GM12878 (cell line): Measurements from ENCODE around the gene PPP1R3E. TPM values are rescaled to one million over a fixed set of nuclear protein-coding genes. Genes with fewer than 3 reads are reported as not detected.

ENCODE experiments used
- ATF3 ChIP-seq: IDR thresholded peaks from 2 replicates; pipeline ENCODE4 v1.6.1; 2011; ENCODE audit warnings: low read depth, mild to moderate bottlenecking, low read length, moderate library complexity, borderline replicate concordance; ENCODE audit errors: extremely low read depth
- BRCA1 ChIP-seq: IDR thresholded peaks from 2 replicates; pipeline ENCODE4 v1.6.1; 2011; ENCODE audit warnings: low read depth, low read length, improper control_type of control experiment
- CBX3 ChIP-seq: fragments of 200-600 bp; sonication (generic); IDR thresholded peaks from 2 replicates; pipeline ENCODE4 v1.6.1; 2016; ENCODE audit warnings: low read depth, borderline replicate concordance
- CREB1 ChIP-seq: IDR thresholded peaks from 2 replicates; pipeline ENCODE4 v1.6.1; 2012; ENCODE audit warnings: low read depth, mild to moderate bottlenecking, inconsistent platforms
- ESRRA ChIP-seq: IDR thresholded peaks from 2 replicates; pipeline ENCODE4 v1.6.1; 2012; ENCODE audit warnings: mild to moderate bottlenecking, low read length, improper control_type of control experiment
- MEF2A ChIP-seq: IDR thresholded peaks from 2 replicates; pipeline ENCODE4 v1.6.1; 2011; ENCODE audit warnings: low read depth, mild to moderate bottlenecking, low read length, moderate library complexity; ENCODE audit not compliant: insufficient read depth
- MYC ChIP-seq: IDR thresholded peaks from 2 replicates; pipeline ENCODE4 v1.6.1; 2011; ENCODE audit warnings: mild to moderate bottlenecking, low read length, moderate library complexity, inconsistent platforms; ENCODE audit not compliant: insufficient read depth, insufficient replicate concordance, insufficient read length, severe bottlenecking
- NFXL1 ChIP-seq: fragments of 450-650 bp; IDR thresholded peaks from 2 replicates; pipeline ENCODE4 v1.6.1; 2017; ENCODE audit warnings: antibody characterized with exemption, mild to moderate bottlenecking, borderline replicate concordance
- PAX8 ChIP-seq: fragments of 450-650 bp; IDR thresholded peaks from 2 replicates; pipeline ENCODE4 v1.6.1; 2017; ENCODE audit warnings: mild to moderate bottlenecking, moderate library complexity
- POLR2AphosphoS5 ChIP-seq: IDR thresholded peaks from 2 replicates; pipeline ENCODE4 v1.6.1; 2011; ENCODE audit warnings: mild to moderate bottlenecking, low read length, inconsistent platforms
- RB1 ChIP-seq: fragments of 450-650 bp; formaldehyde crosslinking; IDR thresholded peaks from 2 replicates; pipeline ENCODE4 v1.6.1; 2017; ENCODE audit warnings: mild to moderate bottlenecking, borderline replicate concordance
- RBBP5 ChIP-seq: fragments of 200-600 bp; sonication (generic); conservative IDR thresholded peaks from 2 replicates; pipeline ENCODE4 v1.6.1; 2016
- RUNX3 ChIP-seq: IDR thresholded peaks from 2 replicates; pipeline ENCODE4 v1.6.1; 2012; ENCODE audit warnings: low read length, inconsistent platforms
- SMAD1 ChIP-seq: fragments of 450-650 bp; IDR thresholded peaks from 2 replicates; pipeline ENCODE4 v1.6.1; 2018; ENCODE audit warnings: mild to moderate bottlenecking, low read depth; ENCODE audit not compliant: partially characterized antibody
- SMARCA5 ChIP-seq: fragments of 450-650 bp; IDR thresholded peaks from 2 replicates; pipeline ENCODE4 v1.6.1; 2017; ENCODE audit warnings: mild to moderate bottlenecking
- TBL1XR1 ChIP-seq: IDR thresholded peaks from 2 replicates; pipeline ENCODE4 v1.6.1; 2012; ENCODE audit warnings: low read depth, low read length, improper control_type of control experiment
- YY1 ChIP-seq: IDR thresholded peaks from 2 replicates; pipeline ENCODE4 v1.6.1; 2011; ENCODE audit warnings: low read depth, mild to moderate bottlenecking, low read length
- polyA plus RNA-seq, 11 experiments: library from polyadenylated mRNA; depleted of rRNA in 4 of 11; unstranded in 6 of 11; stranded (reverse) in 5 of 11; fragments of >200 nt; fragmentation: Nextera tagmentation in 4 of 11; fragmentation: Illumina TruSeq in 1 of 11; extraction: Ambion mirVana in 4 of 11; extraction: Trizol in 1 of 11; gene quantifications; 1 replicate in 1 of 11; 2 replicates in 10 of 11; pipeline versions ENCODE4 v1.2.1 to v1.2.3, GENCODE V29; 2011 to 2016; ENCODE audit warnings: inconsistent platforms in 2 of 11, missing spikeins in 2 of 11, low read depth in 1 of 11
- total RNA-seq, 4 experiments: library from RNA; depleted of rRNA in 3 of 4; stranded (reverse); fragments of >200 nt in 3 of 4; fragmentation: Illumina TruSeq in 1 of 4; extraction: Trizol in 1 of 4; gene quantifications; 2 replicates each; pipeline versions ENCODE4 v1.2.1 to v1.2.3, GENCODE V29; 2013 to 2021
- TF ChIP-seq, protein P1 (sequence below): IDR thresholded peaks from 2 replicates; pipeline ENCODE4 v1.6.1; 2012; ENCODE audit warnings: low read length, inconsistent platforms
- TF ChIP-seq, protein P2 (sequence below): fragments of 450-650 bp; IDR thresholded peaks from 2 replicates; pipeline ENCODE4 v1.6.1; 2017; ENCODE audit warnings: mild to moderate bottlenecking, moderate library complexity
- TF ChIP-seq, protein P3 (sequence below): fragments of 450-650 bp; formaldehyde crosslinking; IDR thresholded peaks from 2 replicates; pipeline ENCODE4 v1.4.0; 2022; ENCODE audit warnings: mild to moderate bottlenecking, moderate library complexity

The PPP1R3E gene
- total and polyA plus RNA-seq, 10 of the 15 experiments (the other 5 are each of a cell fraction or from before 2014, with no cell fraction given) = 4.6 to 26.4 (median 7.1) TPM

DNA sequence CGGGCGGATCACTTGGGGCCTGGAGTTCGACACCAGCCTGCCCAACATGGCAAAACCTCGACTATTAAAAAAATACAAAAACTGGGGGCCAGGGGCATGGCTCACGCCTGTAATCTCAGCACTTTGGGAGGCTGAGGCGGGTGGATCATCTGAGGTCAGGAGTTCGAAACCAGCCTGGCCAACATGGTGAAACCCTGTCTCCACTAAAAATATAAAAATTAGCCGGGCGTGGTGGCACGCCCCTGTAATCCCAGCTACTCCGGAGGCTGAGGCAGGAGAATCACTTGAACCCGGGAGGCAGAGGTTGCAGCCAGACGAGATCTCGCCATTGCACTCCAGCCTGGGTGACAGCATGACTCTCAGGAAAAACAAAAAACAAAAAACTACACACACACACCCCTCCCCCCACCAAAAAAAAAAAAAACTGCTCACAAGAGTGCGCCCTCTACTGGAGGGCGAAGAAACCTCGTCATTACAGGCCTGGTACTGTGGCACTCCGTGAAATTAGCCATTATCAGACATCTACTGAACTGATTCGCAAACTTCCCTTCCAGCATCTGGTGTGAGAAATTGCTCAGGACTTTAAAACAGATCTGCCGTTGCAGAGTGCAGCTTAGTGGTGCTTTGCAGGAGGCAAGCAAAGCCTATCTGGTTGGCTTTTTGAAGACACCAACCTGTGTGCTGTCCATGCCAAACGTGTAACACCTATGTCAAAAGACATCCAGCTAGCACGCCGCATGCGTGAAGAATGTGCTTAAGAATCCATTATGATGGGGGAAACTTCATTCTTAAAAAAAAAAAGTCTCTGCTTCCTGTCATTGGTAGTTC, 7.7 kb downstream of the PPP1R3E start (continued):
- TF ChIP-seq, protein P1, sequence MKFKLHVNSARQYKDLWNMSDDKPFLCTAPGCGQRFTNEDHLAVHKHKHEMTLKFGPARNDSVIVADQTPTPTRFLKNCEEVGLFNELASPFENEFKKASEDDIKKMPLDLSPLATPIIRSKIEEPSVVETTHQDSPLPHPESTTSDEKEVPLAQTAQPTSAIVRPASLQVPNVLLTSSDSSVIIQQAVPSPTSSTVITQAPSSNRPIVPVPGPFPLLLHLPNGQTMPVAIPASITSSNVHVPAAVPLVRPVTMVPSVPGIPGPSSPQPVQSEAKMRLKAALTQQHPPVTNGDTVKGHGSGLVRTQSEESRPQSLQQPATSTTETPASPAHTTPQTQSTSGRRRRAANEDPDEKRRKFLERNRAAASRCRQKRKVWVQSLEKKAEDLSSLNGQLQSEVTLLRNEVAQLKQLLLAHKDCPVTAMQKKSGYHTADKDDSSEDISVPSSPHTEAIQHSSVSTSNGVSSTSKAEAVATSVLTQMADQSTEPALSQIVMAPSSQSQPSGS = no peak
- TF ChIP-seq, protein P2, sequence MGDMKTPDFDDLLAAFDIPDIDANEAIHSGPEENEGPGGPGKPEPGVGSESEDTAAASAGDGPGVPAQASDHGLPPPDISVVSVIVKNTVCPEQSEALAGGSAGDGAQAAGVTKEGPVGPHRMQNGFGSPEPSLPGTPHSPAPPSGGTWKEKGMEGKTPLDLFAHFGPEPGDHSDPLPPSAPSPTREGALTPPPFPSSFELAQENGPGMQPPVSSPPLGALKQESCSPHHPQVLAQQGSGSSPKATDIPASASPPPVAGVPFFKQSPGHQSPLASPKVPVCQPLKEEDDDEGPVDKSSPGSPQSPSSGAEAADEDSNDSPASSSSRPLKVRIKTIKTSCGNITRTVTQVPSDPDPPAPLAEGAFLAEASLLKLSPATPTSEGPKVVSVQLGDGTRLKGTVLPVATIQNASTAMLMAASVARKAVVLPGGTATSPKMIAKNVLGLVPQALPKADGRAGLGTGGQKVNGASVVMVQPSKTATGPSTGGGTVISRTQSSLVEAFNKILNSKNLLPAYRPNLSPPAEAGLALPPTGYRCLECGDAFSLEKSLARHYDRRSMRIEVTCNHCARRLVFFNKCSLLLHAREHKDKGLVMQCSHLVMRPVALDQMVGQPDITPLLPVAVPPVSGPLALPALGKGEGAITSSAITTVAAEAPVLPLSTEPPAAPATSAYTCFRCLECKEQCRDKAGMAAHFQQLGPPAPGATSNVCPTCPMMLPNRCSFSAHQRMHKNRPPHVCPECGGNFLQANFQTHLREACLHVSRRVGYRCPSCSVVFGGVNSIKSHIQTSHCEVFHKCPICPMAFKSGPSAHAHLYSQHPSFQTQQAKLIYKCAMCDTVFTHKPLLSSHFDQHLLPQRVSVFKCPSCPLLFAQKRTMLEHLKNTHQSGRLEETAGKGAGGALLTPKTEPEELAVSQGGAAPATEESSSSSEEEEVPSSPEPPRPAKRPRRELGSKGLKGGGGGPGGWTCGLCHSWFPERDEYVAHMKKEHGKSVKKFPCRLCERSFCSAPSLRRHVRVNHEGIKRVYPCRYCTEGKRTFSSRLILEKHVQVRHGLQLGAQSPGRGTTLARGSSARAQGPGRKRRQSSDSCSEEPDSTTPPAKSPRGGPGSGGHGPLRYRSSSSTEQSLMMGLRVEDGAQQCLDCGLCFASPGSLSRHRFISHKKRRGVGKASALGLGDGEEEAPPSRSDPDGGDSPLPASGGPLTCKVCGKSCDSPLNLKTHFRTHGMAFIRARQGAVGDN = no peak
- TF ChIP-seq CREB1 (peak; percentile 66; the same call in 1 of the 2 replicates), ATF3 (no peak), POLR2AphosphoS5 (no peak), PAX8 (no peak), YY1 (peak; percentile 61; the same call in 1 of the 2 replicates), MYC (no peak), RB1 (peak; percentile 27; the same call in 1 of the 2 replicates), TBL1XR1 (no peak), MEF2A (no peak), SMAD1 (no peak), BRCA1 (no peak), ESRRA (no peak), RUNX3 (peak; percentile 35; the same call in 1 of the 2 replicates), NFXL1 (no peak), SMARCA5 (no peak), RBBP5 (no peak), CBX3 (no peak)
- TF ChIP-seq, protein P3, sequence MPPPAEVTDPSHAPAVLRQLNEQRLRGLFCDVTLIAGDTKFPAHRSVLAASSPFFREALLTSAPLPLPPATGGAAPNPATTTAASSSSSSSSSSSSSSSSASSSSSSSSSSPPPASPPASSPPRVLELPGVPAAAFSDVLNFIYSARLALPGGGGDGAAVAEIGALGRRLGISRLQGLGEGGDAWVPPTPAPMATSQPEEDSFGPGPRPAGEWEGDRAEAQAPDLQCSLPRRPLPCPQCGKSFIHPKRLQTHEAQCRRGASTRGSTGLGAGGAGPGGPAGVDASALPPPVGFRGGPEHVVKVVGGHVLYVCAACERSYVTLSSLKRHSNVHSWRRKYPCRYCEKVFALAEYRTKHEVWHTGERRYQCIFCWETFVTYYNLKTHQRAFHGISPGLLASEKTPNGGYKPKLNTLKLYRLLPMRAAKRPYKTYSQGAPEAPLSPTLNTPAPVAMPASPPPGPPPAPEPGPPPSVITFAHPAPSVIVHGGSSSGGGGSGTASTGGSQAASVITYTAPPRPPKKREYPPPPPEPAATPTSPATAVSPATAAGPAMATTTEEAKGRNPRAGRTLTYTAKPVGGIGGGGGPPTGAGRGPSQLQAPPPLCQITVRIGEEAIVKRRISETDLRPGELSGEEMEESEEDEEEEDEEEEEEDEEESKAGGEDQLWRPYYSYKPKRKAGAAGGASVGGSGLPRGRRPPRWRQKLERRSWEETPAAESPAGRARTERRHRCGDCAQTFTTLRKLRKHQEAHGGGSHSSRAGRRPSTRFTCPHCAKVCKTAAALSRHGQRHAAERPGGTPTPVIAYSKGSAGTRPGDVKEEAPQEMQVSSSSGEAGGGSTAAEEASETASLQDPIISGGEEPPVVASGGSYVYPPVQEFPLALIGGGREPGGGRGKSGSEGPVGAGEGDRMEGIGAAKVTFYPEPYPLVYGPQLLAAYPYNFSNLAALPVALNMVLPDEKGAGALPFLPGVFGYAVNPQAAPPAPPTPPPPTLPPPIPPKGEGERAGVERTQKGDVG (CRISPR knock-in tag) = no peak
